Glomerular visceral epithelial cell (primary cell): Measurements from ENCODE around the gene GALNT16.

ENCODE experiments used
- DNase-seq: peaks from one replicate; pipeline ENCODE4 v3.0.0-alpha.2; 2016; ENCODE audit errors: extremely low spot score

The GALNT16 gene

GRCh38 chr14:69404883-69405282 is 144.9 kb downstream of the GALNT16 start:
- DNase-seq, result no peak

GRCh38 chr14:69405762-69406161 is 145.8 kb downstream of the GALNT16 start:
- no peak for DNase-seq
